ENCODE results near the gene BCHE.
"Not testable (repeated sequence)": the region's sequence is repeated elsewhere in the genome, so short reads cannot be mapped to it uniquely, and the experiment has no call there.

BCHE gene

DNA sequence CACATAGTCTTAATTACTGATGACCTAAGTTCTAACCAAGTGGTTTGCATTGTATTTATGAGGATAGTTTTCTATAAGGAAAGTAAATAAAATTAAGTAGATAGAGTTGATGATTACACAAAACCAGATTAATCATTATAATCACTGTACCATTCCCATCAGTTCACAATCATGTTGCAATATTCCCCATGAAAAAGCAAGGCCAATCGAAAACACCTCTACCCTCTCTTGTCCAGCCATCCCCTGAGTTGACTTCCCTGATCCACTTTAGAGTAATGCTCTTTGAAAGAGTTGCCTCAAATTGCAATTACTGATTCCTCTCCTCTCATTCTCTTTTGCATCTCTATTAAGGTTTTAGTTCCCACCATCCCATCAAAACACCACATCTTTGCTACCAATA is 21.0 kb downstream of the BCHE start:
- no peak for DNase-seq (ENCODE audit: low spot score)

DNA sequence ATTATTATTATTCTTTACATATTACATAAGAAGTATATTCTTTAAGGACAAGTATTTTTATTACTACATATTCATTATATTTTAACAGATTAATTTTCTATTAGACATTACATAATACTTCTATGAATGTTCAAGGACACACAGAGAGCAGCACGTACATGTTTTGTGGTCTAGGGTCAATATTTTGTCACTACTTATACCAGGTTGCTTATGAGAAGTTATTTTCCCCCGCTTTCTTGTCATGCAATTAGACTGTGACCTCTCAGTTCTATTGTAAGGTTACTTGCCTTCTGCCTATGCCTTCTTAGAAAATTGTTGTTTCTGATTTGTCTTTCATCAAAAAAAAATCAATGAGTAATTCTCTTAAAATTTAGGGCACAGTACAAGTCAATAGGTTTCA is 21.5 kb downstream of the BCHE start:
- no peak for DNase-seq (ENCODE audit: low spot score)

DNA sequence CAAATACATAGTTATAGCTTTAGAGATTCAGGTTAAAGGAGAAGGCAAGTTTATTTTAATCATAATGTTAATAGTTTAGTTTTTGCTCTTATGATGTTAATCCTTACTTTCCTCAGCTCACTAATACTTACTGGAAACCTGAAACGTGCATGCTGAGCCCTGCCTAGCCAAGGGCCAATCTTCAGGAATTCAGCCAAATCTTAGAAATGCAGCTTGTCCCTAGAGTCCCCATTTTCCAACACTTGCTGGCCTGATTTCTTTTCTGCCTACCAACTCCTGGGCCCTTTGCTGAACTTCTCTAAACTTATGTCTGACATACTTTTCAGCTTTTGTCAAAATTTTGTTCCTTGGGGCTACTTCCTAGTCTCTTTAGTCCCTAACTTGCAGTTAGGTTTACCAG is 22.8 kb downstream of the BCHE start:
- no peak for DNase-seq (ENCODE audit: low spot score)

DNA sequence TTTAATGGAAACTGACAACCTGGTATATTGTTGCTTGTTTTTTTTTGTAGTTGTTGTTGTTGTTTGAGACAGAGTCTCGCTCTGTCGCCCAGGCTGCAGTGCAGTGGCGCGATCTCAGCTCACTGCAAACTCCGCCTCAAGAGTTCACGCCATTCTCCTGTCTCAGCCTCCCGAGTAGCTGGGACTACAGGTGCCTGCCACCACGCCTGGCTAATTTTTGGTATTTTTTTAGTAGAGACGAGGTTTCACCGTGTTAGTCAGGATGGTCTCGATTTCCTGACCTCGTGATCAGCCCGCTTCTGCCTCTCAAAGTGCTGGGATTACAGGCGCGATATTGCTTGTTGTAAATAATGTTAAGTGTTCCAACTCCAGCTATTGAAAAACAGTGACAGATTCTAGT is 29.3 kb downstream of the BCHE start:
- DNase-seq (ENCODE audit: low spot score) = not testable (repeated sequence)

DNA sequence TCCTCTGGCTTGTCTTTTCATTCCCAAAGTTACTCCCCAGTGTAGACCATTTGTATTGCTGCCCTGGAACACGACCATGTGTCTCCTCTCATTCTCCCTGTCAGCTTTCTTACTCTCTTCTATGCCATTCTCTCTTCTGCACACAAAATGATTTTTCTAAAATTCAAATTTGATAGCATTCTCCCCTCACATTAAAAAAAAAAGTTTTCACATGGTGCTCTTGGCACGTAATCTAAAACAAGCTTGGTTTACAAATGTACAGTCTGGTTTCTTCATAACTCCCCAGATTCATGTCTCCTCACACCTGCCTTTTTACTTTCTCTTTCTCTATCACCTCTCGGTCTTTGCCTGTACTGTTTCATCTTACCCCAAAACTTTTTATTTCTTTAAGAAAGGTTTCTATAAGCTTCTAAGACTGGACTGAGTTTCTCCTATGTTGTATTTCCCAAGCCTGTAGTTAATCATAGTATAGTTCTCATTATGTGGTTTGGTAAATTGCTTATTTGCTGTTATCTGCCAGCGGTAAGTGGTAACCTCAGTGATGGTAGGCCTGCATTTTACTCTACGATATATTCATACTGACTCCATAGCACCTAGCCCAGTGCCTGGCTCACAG is 31.2 kb downstream of the BCHE start:
- DNase-seq (ENCODE audit: low spot score) = no peak

DNA sequence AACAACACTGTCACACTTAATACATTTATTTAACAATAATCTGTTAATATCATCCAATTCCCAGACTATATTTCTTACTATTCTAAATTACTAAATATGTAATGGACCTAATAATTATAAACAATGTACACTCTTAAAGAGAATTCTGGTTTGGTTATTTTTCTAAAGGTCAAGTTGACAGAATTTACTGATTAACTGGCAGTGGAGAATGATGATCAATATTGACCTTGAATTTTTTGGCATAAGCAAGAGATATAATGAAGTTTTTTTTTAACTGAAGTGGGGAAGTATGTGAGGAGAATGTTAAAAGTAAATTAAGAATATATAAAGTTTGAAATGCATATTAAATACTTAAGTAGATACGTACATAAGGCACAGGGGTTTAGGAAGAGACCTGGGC is 33.8 kb downstream of the BCHE start:
- DNase-seq (ENCODE audit: low spot score) = no peak

DNA sequence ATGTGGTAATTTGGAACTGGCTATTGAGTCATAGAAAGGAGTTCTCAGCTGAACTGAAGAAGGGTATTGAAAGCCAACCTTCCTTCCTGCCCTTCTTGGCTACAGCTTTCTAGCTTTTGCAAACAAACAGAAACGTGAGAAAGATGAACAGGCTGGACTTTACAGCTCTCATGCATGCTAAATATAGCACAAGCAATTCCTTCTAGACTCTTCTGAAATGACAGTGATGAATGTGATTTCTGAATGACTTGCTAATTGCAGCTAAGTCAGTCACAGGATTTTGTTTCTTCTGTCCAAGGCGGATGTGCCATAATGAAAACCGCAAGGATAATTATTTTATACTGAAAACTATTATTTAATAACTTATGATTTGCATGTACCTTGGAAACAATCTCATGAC is 36.3 kb downstream of the BCHE start:
- no peak for DNase-seq (ENCODE audit: low spot score)

DNA sequence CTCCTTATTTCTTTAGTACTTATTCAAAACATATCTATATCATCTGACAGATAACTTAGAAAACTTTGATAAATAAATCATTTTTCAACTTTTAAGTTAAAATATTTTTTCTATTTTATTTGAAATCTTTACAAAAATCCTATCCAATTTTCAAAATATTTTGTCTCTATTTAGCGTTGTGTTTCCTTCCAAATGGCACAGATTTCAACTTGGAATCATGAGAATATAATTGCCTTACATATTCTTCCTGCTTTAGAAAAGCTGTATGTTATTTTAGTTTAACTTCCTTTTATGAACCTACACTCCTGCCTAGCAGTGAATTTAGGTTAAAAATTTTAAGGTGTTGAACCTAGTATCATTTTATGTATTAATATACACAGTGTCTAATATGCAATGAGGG is 38.2 kb downstream of the BCHE start:
- DNase-seq (ENCODE audit: low spot score) = no peak

DNA sequence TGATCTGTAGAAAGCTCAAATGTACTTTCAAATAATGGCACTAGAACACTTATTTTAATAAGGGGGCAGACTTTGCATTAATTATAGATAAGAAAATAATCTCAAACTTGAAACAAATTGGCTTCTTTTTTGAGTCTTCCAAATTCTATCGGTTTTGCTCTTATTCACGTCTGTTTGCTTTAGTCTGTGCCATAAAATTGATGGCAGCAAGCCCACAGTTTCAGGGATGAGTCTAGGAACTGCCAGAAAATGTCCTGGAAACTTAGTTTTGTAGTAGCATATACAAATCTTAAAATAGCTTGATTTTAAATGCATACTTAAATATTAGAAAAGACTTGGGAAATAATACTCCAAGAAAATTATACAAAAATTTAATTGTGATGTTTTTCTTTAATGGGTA is 39.7 kb downstream of the BCHE start:
- DNase-seq (ENCODE audit: low spot score) = no peak

DNA sequence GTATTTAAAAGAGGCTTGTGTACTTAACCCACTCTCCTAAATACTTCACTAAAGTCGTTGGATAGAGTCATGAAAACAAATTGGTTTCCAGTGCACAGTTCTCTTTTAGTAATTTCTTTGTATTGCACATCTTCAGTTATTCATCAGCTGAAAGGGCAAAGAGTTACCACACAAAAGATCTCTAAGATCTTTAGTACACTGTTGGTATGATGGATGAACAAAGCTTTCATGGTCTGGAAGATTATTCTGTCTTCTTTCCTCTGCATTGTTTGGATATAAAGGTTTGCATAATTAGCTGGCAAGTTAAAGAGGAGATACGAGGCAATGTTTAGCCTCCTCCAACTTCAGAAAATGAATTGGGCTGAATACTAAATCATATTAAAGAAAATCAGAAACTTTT is 40.5 kb downstream of the BCHE start:
- no peak for DNase-seq (ENCODE audit: low spot score)

DNA sequence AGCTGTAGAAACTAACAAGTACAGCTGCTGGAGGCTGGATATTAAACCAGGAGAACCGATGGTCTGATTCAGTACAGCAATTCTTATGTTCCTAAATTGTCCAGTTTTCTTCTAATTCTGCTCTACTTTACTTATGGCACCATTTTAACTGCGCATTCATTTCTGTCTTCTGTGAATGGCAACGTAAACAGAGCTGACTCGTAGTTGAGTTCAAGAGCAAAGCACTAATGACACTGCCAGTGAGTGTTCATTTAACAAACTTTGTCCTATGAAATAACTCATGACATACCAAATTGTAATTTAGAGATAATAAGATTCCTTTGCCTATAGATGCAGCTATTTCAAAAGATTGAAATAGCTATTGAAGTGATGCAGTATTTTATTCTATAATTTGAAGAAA is 48.7 kb downstream of the BCHE start:
- DNase-seq (ENCODE audit: low spot score) = no peak

DNA sequence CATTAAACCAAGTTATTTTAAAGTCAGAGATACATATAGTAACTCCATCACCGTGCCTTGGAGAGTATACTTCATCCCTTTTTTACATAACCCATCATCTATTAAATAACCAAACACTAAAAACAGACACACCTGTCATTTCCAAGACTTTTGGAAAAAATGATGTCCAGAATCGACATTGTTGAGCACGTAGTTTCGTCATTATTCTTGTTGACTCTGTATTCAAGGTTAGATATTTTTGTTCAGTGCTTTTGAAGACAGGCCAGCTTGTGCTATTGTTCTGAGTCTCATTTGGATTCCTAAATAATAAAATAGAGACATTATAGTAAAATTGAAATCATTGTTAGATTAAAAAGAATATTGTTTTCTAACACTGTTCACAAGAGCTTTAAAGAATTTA is 51.2 kb downstream of the BCHE start:
- DNase-seq (ENCODE audit: low spot score) = no peak

DNA sequence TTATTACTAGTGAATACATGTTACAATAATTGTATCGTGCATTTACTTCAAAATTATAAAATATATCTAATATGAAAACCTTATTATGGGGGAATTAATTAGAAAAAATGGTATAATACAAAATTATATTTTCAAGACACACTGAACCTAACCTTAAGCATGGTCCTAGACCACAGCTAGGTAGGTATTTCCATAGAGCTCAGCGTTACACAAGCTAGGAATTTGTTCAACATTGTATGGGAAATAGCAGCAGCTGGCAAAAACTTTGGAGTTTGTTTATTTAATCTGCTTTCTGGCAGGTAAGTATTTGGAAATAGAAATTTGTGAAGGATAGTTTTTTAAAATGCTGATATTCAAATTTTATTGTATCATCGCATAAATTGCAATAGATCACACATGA is 52.9 kb downstream of the BCHE start:
- DNase-seq (ENCODE audit: low spot score) = no peak

DNA sequence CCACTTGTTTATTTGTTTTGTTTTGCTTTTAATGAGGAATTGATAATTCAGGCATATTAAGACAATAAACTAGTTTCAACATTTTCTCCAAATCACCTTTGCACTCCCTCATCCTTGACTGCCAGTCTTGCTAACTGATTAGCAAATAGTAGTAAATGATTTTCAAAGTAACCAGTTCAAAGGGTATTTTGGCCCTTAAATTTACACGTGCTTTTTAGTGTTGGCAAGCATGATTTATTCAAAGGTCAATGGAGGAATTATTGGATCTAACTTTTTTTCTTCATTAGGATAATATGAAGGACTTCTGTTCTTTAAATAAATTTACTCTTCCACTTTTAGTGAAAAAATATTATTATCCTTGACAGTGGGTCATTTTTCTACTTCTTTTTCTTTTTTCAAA is 53.8 kb downstream of the BCHE start:
- no peak for DNase-seq (ENCODE audit: low spot score)

DNA sequence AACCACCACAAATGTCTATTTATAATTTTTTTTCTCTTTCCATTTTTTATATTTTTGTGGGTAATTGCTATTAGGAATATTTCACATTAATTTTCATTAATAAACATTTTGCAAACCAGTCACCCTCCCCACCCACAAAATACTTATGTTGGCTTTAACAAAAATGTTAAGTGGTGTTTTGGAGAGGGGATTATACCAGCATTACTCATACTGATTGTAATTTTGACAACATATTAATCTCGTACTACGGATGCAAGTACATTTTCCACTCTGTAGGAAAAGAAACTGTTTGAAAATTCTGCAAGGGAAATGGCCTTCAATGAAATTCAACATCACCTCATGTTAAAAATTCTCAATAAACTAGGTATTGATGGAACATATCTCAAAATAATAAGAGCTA is 58.3 kb downstream of the BCHE start:
- no peak for DNase-seq (ENCODE audit: low spot score)

DNA sequence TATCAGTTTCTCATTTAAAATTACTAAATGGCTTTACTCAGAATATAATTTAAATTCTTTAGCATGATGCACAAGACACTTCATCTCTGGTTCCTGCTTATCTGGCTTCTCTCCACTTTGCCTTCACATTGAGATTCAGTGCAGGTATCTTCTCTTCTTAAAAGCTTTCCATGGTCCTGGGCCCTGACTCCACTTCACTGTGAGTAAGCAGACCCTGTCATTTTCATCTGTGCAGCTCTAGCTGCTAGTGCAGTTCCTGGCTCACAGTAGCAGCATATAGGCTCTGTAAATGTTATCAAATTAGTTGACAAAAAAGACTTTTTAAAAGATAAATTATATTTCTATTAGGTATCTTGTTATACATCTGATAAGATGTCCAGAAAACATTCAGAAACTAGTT is 58.8 kb downstream of the BCHE start:
- DNase-seq (ENCODE audit: low spot score) = no peak

DNA sequence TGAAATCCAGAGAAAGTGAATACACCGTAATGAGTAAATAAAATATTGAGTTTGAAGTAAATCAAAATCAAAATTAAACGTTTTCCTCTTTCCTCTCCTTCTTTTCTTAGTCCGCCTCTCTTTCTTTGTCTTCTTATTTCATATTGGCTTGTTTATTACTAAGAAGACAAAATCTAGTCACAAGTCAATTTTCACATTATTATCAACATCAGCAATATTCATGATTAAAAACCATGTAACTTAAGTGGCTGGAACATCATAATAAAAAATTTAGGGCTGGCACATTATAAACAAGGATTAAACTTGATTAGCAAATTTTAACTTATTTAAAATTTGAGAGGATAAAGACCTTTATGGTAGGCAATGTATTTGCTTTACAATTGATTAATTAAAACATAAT is 61.4 kb downstream of the BCHE start:
- DNase-seq (ENCODE audit: low spot score) = no peak

DNA sequence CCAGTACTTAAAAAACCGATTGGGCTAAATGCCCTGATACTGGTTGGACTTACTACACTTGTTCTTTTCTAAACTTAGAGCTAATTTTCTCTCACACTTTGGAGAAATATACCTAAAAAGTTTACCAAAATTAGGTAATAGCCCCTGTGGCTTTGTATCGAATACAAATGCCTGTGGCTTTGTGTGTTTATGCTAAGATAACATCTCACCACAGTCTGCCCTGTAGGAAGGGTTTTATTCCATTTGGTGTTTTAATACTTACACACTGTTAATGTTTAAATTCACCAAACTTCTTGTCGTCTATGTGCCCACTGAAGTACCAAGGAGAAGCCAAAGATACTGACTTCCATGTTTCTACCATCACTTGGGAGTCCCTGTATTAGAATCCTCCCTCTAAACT is 66.4 kb downstream of the BCHE start:
- DNase-seq (ENCODE audit: low spot score) = no peak

DNA sequence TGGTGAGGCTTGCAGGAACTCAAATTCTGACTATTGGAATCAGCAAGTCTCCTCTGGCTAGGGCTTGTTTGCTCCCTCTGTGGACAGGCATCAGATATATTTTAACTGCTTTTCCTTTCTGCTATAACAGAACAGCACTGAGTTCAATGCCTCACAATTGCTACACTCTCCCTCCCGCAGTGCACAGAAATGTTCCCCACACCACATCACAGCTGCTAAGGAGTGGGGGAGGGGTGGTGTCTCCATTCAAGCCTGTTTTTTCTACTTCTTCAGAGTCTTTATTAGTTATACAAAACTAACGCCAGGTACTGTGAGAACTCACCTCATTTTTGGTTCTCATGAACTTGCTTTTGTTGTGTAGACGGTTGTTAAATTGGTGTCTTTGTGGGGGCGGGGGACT is 68.5 kb downstream of the BCHE start:
- DNase-seq (ENCODE audit: low spot score) = no peak

DNA sequence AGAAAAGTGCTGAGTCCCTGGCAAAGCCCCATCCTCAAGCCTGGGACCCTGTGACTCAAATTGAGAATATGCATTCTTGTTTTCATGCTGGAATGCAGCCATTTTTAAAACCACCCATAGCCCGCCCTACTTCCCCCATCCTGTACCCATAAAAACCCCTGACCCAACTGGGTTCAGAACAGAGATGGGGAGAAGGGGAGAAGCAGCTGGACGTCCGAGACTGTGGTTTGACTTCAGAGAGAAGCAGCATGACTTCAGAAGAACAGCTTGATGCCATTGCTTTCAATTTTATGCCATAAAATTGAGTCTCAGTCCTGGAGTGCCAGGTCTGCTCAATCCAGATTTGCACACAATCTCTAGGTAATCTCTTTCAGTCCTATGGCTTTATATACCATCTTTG is 78.2 kb downstream of the BCHE start:
- no peak for DNase-seq (ENCODE audit: low spot score)

DNA sequence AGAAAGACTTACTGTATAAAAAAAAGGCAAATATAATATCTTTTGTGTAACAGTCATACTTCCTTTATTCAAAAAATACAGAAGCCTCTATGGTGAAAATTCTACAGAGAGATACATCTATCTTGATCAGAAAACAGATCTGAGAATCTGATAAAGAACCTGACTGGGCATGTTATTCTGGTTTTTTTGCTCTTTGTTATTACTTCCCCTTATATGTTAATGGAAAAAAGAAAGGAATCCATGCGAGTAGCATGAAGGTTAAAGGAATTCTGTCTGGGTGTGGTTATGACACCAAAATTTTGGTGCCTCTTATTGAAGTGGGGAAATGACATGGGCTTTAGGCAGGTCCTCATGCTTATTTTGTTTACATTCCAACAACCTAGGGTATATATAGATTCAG is 81.7 kb downstream of the BCHE start:
- DNase-seq (ENCODE audit: low spot score) = no peak

DNA sequence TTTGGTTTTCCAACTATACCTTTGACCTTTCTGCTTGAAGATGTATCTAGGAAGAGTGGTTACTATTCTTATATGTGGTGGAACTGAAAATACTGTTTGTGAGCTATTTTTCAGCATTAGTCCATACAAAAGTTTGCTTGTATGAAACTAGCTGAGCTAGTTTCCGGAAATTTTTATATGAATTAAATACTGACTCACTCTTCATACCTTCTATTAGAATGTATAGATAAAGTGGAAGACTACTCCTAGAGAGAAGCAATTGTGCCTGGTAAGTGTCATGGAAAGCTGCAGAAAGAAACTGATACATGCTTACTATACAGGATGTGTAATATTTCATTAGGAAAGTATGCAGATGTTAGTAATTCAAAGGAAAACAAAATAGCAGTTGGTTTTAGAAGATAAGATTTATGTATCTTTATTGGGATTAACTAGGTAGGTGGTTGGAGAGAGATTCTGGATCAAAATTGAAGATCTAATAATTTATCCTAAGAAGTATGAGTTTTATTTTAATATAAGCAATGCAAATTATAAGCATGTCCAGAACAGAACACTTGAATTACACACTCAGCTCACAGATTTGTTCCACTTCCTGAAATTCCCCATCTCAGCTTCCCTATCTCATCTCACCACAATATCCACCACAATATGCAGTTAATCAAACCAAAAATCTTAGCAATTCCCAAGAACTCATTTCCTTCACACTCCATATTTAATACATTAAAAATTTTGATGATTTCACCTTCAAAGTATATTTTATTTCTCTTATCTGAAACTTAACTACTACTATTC is 82.8 kb downstream of the BCHE start:
- no peak for DNase-seq (ENCODE audit: low spot score)

DNA sequence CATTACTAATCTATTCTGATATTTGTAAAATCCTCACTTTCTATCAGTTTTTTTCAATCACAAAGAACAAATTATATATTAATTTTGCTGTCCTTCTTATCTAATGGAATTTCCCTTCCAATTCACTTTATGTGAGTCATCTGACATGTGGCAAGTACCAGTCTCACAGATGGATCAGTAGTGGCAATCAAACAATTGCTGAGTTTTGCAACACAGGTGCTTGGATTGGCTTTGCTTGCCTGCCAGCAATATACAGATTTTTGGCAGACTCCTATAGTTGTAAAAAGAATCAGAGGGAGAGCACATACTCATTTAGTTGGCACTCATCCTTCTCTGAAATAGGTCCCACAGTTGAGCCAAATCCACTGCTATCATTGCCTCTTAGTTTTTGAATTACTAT is 83.7 kb downstream of the BCHE start:
- DNase-seq (ENCODE audit: low spot score) = no peak

DNA sequence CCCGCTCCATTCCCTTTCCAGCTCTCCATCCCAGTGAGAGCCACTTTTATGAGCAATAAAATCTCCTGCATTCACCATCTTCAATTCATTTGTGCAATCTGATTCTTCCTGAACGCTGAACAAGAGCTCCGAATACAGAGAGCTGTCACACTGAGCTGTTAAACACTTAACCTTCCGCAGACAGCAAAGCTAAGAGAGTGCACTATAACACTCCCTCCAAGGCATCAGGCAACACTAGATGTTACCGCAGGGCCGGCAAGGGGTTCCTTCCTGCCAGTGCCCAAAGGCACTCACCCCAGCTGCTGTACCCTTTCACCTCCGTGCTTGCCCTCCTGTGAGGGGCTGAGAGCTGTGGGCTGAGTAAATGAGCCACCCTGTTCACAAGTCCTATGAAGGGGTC is 85.6 kb downstream of the BCHE start:
- no peak for DNase-seq (ENCODE audit: low spot score)
